Lower lobe of right lung (tissue), 2 donors: Measurements from ENCODE around the gene RALA. TPM values are rescaled to one million over a fixed set of nuclear protein-coding genes. Genes with fewer than 3 reads are reported as not detected.

Experiments
- ATAC-seq, 2 donors: fragments of 200-7000 bp; cut with Tn5 transposase; one replicate each; pipeline ENCODE4 v1.9.1; 2020 to 2022; ENCODE audit warnings: mild to moderate bottlenecking in 2 of 2, moderate library complexity in 2 of 2
- DNase-seq: peaks from one replicate; pipeline ENCODE4 v3.0.0-alpha.2; 2020
- H3K27ac ChIP-seq: fragments of 200-600 bp; one replicate; pipeline ENCODE4 v1.8.0; 2022
- H3K27me3 ChIP-seq: fragments of 200-600 bp; one replicate; pipeline ENCODE4 v1.8.0; 2022; ENCODE audit warnings: low read depth
- H3K36me3 ChIP-seq: fragments of 200-600 bp; one replicate; pipeline ENCODE4 v1.8.0; 2022; ENCODE audit warnings: mild to moderate bottlenecking
- H3K4me1 ChIP-seq: fragments of 200-600 bp; one replicate; pipeline ENCODE4 v1.8.0; 2022
- H3K4me3 ChIP-seq: fragments of 200-600 bp; one replicate; pipeline ENCODE4 v1.8.0; 2022; ENCODE audit warnings: mild to moderate bottlenecking
- H3K9me3 ChIP-seq: fragments of 200-600 bp; one replicate; pipeline ENCODE4 v1.8.0; 2022
- CTCF ChIP-seq: fragments of 200-600 bp; IDR thresholded peaks from one replicate; pipeline ENCODE4 v1.8.0; 2022; ENCODE audit warnings: antibody characterized with exemption, mild to moderate bottlenecking
- intact Hi-C: fragments of 100-400 bp; cut with DNase I; formaldehyde crosslinking; loops from one replicate; pipeline ENCODE4 v1.11.0; 2022
- total RNA-seq: library from RNA; stranded (reverse); fragmentation: NEBNext Ultra II Directional; extraction: Animal tissue kit (Norgen Biotek cat#: 25700); gene quantifications from one replicate; pipeline ENCODE4 v1.2.1, GENCODE V29; 2021
- donor health status: DM: no; HTN: yes; CAD: no; lungs with severe emphysema.

RALA gene
- total RNA-seq, 1 donor from 2014 or later, result 48.0 TPM

- H3K4me3 ChIP-seq, result peak overlapping the region; percentile 86
Measured at GRCh38 chr7:39623732-39624441, 515 bp downstream of the RALA start.

DNA sequence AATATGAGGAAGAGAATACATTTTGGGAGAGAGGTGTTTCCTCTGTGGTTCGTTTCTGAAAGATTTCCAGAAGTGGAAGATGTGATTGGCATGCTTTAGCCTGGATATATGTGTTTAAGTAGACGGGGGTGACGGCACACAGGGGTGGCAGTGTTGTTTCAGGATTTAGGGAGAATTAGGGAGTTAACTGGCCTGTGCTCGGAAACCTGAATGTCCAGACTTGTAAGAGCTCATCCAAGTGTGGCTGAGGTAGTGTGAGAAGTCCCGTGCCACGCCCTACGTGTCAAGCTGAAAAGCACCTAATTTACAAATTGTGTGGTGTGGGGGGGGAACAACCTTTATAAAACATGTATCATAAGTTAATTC lies 1.1 kb downstream of the RALA start:
- H3K4me3 ChIP-seq, result peak overlapping the region; percentile 86
- H3K27me3 ChIP-seq, result no peaks in the 10 kb centered on the region
- no peak for DNase-seq
- no peak for ATAC-seq
- peak overlapping the region; percentile 93 for H3K27ac ChIP-seq
- peaks cover 44% of the 10 kb centered on the region for H3K4me1 ChIP-seq
- no peaks in the 10 kb centered on the region for H3K9me3 ChIP-seq
- peaks cover 1% of the 10 kb centered on the region for H3K36me3 ChIP-seq
- intact Hi-C loops, result no loop called here
- no peak for TF ChIP-seq CTCF

More at GRCh38 chr7:39623732-39624441, 515 bp downstream of the RALA start:
- no peak for DNase-seq
- Histone ChIP-seq H3K27ac (peak overlapping the region; percentile 93), H3K4me1 (peaks cover 44% of the 10 kb centered on the region), H3K27me3 (no peaks in the 10 kb centered on the region), H3K36me3 (no peaks in the 10 kb centered on the region), H3K9me3 (no peaks in the 10 kb centered on the region)
- intact Hi-C loops, result no loop called here
- TF ChIP-seq CTCF, result no peak
- peak; percentile 82 to 83 for ATAC-seq

- no peaks in the 10 kb centered on the region for H3K27me3 ChIP-seq
- H3K4me1 ChIP-seq, result peaks cover 44% of the 10 kb centered on the region
- peak overlapping the region; percentile 86 for H3K4me3 ChIP-seq
- no peak overlapping the region for H3K27ac ChIP-seq
- TF ChIP-seq CTCF, result no peak
- peaks cover 4% of the 10 kb centered on the region for H3K36me3 ChIP-seq
- DNase-seq (no peak), ATAC-seq (no peak)
- no peaks in the 10 kb centered on the region for H3K9me3 ChIP-seq
- intact Hi-C loops, result no loop called here
Measured at GRCh38 chr7:39624935-39625694, 1.7 kb downstream of the RALA start.

GRCh38 chr7:39631736-39632308 lies 8.4 kb downstream of the RALA start:
- H3K9me3 ChIP-seq, result no peaks in the 10 kb centered on the region
- TF ChIP-seq CTCF, result no peak
- H3K4me3 ChIP-seq, result no peak overlapping the region
- no peak overlapping the region for H3K27ac ChIP-seq
- peaks cover 24% of the 10 kb centered on the region for H3K4me1 ChIP-seq
- no peak for ATAC-seq
- H3K36me3 ChIP-seq, result peaks cover 4% of the 10 kb centered on the region
- intact Hi-C loops, result no loop called here
- DNase-seq, result no peak
- H3K27me3 ChIP-seq, result no peaks in the 10 kb centered on the region

GRCh38 chr7:39633563-39634477 lies 10.4 kb downstream of the RALA start:
- Histone ChIP-seq H3K9me3 (no peaks in the 10 kb centered on the region), H3K4me1 (peaks cover 12% of the 10 kb centered on the region), H3K4me3 (no peak overlapping the region), H3K36me3 (peaks cover 4% of the 10 kb centered on the region), H3K27me3 (no peaks in the 10 kb centered on the region), H3K27ac (no peak overlapping the region)
- no peak for ATAC-seq
- no peak for DNase-seq
- intact Hi-C loops, result no loop called here
- no peak for TF ChIP-seq CTCF
